Measurements from ENCODE around the gene KBTBD12.

DNA sequence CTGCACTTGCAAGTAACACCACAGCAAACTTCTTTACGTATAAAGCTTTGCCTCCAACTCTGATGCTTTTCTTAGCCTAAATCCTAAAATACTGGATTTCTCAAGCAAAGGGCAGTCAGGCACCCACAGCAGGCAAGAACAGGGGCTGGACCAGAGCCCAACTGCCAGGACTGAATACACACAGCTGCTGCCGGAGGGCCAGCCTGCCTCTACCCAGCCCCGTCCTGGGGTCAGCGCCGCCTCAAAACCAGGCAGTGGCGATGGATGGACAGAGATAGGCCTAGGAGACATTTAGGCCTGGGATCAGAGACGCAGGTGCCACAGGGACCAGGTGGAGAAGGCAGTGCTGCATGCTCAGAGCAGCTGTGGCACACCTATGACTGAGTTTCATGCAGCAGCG is 89.6 kb downstream of the KBTBD12 start:
- TF ChIP-seq POLR2A (IDR thresholded peaks at IDR 0.05) (no peak), POLR2AphosphoS5 (IDR thresholded peaks at IDR 0.05) (no peak)
- TF ChIP-seq, protein P1, sequence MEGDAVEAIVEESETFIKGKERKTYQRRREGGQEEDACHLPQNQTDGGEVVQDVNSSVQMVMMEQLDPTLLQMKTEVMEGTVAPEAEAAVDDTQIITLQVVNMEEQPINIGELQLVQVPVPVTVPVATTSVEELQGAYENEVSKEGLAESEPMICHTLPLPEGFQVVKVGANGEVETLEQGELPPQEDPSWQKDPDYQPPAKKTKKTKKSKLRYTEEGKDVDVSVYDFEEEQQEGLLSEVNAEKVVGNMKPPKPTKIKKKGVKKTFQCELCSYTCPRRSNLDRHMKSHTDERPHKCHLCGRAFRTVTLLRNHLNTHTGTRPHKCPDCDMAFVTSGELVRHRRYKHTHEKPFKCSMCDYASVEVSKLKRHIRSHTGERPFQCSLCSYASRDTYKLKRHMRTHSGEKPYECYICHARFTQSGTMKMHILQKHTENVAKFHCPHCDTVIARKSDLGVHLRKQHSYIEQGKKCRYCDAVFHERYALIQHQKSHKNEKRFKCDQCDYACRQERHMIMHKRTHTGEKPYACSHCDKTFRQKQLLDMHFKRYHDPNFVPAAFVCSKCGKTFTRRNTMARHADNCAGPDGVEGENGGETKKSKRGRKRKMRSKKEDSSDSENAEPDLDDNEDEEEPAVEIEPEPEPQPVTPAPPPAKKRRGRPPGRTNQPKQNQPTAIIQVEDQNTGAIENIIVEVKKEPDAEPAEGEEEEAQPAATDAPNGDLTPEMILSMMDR (IDR thresholded peaks at IDR 0.05 in 8 of 11, conservative IDR thresholded peaks at IDR 0.05 in 3 of 11): no peak

All from spleen (tissue), 7 donors.